HG03135 (cell line): ENCODE results near the gene ZC3H18.

Experiments used
- ATAC-seq: cut with Tn5 transposase; IDR thresholded peaks from one replicate; pipeline ENCODE4 v1.9.1; 2021; ENCODE audit warnings: mild to moderate bottlenecking, moderate library complexity; ENCODE audit not compliant: unreplicated experiment

Gene ZC3H18

DNA sequence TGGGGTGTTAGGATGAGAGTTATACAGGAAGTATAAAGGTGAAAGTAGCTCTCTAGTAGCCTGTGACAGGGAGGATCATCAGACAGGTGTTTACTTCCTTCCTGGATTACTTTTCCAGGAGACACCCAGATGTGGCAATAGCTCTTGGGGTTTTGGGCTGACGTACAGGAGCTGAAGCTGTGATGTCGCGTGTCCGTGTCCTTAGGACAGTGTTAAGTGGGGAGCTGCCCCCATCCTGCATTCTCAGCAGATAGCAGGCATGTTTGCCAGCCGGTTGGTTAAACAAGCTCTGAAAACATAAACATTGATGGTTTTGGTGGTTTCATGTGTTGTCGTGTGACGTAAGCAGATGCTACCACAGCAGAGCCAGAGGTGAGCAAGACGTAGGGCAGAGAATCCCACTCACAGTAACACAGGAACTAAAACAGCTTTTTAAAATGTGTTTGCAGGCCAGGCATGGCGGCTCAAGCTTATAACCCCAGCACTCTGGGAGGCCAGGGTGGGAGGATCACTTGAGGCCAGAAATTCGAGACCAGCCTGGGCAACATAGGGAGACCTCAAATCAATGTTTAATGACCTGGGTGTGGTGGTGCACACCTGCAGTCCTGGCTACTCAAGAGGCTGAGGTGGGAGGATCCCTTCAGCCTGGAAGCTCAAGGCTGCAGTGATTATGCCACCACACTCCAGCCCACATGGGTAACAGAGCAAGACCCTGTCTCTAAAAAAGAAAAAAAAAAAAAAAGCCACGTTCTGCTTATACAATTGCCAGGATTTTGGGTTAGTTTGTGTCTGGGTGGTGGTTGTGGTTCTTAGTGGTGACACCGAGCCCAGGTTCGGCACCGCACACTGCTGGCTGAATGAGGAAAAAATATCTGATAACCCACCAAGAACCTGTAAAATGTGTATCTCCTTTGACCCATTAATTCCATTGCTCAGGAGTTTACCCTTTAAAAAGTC lies 49.9 kb downstream of the ZC3H18 start:
- ATAC-seq, result no peak

DNA sequence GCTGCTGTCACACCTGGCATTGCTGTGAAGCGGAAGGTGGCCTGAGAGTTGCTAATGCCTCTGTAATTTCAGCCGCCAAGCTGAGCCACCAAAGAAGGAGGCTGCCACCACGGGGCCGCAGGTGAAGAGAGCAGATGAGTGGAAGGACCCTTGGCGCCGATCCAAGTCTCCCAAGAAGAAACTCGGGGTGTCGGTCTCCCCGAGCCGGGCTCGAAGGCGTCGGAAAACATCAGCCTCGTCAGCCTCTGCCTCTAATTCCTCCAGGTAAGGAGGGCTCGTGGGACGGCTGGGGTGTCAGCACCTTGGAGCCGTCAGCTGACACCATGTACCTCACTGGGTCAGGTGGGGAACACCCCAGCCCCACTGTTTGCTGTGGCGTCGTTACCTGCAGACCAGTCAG lies 51.9 kb downstream of the ZC3H18 start:
- no peak for ATAC-seq

DNA sequence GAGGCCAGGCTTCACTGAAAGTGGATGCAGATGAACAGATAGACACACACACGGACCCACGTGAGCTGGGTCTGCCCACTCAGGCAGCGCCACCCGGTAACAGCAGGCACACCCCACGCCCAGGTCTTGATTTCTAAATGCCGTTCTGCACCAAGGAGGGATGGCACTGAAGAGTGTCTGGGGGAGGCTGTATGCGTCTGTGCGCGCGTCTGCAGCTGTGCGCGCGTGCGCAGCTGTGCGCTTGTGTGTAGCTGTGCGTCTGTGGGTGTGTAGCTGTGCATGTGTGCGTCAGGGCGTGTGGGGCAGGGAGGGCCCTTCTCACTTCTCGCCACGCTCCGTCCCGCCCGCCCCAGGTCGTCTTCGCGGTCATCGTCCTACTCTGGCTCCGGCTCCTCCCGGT lies 52.7 kb downstream of the ZC3H18 start:
- ATAC-seq, result no peak

DNA sequence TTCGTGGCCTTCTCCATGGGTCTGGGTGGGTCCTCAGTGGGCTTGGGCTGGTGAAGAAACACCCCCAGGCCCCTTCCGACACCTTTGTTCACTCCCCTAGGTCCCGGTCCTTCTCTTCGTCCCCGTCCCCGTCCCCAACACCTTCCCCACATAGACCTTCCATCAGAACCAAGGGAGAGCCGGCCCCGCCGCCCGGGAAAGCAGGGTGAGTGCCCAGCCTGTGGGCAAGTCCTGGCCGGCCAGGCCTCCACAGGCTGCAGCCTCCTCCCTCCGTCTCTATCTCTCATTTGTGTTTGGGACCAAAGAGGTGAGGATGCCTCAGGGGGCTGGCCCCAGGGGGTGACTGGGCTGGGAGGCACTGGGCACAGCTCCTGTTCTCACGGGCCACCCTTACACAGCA lies 53.7 kb downstream of the ZC3H18 start:
- no peak for ATAC-seq

DNA sequence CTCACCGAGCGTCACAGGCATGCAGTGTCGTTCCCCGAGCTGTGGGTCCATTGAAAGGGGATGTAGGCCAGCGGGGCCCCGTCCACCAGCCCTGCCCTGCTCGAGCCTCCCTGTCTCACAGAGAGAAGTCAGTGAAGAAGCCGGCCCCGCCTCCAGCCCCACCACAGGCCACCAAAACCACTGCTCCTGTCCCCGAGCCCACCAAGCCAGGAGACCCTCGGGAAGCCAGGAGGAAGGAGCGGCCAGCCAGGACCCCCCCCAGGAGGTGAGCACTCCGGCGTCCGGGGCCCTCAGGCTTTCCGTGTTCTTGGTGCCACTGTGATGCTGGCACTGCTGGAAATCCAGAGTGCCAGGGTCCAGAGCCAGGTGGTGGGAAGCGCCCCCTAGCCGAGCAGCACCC lies 54.3 kb downstream of the ZC3H18 start:
- ATAC-seq, result no peak

DNA sequence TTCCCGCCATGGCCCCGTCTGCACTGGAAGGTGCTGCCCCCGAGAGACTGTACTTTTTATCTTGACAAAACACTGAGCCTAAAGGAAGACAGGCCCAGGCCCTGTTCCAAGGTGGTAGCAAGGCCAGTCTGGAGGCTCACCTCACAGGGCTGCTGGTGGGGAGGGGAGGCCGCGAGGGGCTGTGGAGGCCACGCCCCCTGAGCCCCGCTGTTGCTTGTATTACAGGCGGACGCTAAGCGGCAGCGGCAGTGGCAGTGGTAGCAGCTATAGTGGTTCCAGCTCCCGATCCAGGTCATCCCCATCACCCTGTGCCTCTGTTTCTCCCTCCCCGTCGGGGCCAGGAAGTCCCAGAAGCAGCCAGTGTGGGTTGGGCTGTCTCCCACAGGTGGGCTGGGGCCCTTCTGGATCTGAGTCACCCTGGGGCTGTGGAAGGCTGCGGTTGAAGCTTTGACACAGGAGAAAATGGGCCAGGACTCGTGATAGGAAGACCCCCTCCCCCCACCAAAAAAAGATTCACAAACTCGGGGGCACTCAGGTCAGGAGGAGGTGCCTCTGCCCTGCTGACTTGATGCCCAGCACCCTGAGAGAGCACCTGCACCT lies 54.9 kb downstream of the ZC3H18 start:
- ATAC-seq, result no peak

DNA sequence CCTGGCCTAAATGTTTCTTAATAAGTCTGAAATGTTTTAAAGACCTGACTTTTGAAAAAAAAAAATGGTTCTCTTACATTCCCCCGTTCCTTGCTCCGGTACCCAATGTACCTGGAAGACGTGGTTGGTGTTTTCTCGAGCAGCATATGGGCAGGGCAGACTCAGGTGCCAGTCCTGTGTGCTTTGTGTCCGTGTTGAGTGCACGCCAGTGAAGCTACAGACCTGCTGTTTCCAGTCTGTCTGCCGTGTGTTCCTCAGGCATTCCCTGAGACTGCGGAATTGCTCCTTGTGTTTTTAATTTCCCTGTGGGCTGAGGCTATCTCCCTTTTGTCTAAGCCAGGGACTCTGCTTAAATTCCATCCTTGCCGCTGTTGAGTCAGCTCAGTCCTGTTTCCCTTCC lies 56.4 kb downstream of the ZC3H18 start:
- no peak for ATAC-seq

DNA sequence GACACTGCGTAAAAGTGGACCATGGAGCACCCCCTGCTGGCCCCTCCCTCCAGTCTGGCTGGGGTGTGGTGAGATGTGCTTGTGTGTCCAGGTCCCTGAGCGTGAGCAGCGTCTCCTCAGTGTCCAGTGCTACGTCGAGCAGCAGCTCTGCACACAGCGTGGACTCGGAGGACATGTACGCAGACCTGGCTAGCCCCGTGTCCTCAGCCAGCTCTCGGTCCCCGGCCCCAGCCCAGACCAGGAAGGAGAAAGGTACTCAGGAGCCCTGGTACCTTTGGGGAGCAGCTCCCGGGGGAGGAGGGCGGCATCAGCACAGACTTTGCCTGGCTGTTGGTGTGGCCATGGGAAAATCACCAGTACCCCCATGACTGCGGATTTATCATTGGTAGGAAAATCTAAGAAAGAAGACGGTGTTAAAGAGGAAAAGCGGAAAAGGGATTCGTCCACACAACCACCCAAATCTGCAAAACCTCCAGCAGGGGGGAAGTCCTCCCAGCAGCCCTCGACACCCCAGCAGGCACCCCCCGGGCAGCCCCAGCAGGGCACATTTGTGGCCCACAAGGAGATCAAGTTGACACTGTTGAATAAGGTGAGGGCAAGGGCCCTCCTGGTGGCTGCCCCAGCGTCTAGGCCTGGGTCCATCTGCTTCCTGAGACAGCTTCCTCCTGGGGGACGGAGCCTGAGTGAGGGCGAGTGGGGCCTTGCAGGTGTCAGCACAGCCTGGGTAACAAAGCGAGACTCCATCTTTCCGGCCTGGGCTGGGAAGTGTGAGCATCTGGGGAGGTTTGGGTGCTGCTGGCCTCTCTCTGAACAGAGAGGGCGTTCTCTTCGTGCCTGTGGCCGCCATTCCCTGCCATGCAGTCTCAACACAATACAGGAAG lies 57.6 kb downstream of the ZC3H18 start:
- ATAC-seq, result no peak

DNA sequence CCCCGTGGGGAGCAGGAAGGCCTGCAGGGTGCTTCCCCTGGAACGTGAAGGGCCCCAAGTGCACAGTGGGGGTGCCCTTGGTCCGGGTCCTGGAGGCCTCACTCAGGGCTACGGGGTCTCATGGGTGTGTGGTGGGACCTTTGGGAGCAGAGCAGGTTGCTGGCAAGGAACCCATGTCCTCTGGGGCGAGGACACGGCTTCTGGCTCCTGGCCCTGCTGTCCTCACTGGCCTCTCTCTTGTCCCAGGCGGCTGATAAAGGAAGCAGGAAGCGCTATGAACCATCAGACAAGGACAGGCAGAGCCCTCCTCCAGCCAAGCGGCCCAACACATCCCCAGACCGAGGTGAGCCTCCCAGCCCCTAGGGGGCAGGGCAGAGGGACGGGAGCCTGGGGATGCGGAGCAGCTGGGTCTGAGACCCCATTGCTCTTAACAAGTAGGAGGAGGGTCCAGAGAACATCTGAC lies 58.3 kb downstream of the ZC3H18 start:
- ATAC-seq, result no peak

DNA sequence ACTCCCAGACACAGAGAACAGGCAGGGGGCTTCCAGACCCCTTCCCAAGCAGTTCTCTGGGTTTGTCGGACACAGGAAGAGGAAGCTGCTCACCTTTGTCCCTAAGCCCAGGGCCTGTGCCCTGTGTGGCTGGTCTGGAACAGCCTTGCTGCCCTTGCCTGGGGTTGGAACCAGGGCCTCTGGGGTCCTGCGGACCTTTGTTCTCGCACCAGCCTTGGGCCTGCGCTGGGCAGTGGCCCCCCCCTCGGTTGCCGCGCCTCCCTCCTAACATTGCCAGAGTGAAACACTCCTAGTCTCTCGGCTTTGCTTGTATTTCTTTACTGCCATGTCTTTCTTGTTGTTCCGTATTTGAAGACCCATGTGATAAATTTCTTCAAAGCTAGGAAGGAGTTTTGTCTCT lies 59.6 kb downstream of the ZC3H18 start:
- ATAC-seq, result no peak

DNA sequence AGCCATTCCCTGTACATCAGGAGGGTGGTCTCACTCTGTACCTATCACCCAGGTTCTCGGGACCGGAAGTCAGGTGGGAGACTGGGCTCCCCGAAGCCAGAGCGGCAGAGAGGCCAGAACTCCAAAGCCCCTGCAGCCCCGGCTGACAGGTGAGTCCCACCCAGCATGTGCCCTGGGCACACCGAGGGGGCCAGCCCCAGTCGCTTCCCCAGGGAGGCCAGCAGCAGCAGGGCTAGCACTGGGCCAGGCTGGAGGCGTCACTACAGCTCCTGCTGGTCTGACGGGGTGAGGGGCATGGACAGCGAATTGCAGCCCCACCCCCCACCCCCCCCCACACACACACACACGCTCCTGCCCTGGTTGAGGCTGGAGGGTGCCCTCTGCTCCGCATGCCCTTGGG lies 60.2 kb downstream of the ZC3H18 start:
- ATAC-seq, result no peak

DNA sequence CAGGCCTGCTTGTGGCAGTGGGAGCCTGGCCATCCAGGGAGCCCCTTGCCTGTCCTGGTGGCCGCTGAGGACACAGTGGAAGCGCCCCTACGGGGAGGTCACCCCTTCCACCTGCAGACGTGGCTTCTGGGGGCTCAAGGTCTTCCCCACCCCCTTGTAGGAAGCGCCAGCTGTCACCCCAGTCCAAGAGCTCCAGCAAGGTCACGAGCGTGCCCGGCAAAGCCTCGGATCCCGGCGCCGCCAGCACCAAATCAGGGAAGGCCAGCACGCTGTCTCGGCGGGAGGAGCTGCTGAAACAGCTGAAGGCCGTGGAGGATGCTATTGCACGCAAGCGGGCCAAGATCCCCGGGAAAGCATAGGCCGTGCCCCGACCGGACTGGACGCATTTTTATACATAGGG lies 60.7 kb downstream of the ZC3H18 start:
- no peak for ATAC-seq

DNA sequence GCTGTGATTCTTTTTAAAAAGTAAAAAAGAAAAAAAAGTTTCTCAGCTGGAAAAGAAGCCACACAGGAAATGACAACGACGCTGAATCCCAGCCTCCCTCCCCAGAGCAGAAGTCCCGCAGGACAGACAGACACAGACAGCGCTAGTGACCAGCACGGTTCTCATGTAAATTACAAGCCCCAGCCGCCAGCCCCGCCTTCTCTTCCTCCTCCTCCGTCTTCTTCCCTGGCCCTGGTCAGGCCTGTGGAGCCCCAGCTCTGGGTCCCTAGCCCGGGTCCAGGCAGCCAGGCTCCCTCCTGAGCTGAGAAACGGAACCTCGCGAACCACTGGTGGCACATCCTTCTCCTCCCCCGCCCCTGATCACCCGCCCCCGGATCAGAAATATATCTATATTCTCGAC lies 61.2 kb downstream of the ZC3H18 start:
- ATAC-seq, result no peak

DNA sequence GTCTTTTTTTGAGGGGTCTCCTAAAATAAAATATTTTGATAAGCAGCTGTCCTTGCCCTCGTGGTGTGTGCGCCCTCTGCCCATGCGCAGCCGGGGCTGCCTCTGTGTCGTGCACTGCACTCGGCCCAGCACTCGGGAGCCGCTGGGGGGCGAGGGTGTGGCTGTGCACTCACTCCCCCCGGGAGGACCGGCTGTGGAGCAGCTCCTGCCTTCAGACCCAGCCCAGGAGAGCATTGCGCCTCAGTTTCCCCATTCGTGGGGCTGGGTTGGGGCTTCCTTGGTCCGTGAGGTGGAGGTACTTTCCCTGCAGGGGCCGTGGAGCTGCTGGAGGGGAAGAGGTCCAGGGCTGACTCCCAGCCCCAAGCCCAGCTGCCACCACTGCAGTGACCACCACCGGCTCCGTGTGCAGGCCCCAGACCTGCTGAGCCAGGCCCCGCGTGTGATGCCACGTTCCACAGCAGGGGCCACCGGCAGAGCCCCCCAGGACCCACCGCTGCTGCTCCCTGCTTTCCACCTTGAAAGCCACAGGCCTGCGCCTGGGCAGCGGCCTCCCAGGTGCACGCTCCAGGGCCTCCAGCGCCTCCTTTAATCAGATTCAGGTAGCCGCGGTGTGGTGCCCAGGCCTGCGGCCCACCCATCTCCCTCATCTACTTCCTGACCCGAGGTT lies 61.9 kb downstream of the ZC3H18 start:
- ATAC-seq, result no peak

DNA sequence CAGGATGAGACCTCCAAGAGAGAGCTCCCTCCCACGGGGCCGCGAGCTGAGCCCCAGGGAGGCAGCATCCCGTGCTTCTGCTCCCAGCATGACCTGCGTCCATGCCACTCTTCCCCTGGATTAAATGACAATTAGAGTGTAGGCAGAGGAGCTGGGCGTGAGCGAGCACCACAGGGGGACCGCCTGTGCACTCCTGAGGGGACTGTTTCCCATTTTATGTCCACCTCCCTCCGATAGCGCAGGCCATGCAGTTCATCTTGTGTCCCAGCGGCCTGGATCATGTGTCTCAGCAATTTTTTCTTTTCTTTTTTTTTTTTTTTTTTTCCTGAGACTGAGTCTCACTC lies 62.4 kb downstream of the ZC3H18 start:
- no peak for ATAC-seq

DNA sequence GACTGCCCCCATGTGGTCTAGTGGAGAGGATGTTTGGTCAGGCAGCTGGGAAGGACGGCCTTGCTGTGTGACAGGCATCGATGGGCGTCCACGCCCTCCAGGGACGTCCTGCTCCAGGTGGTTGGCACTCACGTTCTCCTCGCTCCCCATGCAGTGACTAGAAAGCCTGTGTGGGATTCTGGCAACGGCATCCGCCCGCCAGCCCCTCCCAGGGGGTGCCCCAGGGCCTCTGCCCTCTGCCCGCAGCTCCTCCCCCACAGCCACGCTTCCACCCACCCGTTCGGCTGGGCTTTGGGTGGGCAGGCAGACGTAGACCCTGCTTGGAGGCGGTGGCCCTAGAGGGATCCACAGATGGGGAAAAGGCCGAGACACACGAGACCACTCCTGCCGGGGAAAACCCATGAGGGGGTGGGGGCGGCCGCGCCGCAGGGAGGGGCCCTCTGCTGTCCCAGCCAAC lies 63.5 kb downstream of the ZC3H18 start:
- peak; percentile 35 for ATAC-seq

DNA sequence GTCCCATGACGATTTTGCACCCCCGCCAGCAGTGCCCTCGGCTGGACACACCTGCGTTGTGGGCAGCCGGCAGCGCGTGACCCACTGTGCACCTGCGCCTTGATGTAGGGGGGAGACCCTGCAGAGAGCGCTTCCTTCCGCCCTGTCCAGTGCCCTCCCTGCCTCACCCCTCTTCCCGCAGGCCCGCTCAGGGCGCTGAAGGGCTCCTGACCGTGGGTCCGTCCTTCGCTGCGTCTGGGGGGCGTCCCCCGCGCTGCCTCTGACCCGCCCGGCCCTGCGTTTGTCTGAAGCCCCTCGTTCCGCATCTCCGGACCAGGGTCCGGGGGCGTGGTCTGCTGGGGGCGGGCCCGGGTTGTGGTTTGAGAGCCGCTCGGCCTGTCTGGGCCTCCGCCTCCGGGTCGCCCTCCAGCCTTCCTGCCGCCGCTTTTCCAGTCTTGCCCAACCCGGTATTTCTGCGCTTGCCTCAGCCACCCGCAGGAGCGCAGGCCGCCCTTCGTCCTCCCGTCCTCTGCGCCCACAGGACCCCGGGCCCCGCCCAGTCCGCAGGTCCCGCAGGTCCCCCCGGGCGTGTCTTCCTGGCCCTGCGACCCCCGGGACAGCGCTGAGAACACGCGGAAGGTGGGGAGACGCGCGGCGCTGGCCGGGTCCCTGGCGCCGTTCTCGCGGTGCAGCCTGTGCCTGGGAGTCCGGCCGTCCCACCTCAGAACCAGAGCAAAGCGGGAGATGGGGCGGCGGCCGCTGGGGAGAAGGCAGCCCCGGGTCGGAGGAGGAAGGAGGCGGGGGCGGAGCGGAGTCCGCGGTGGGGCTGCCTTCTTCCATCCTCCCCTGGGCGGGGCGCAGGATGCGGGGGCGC lies 64.2 kb downstream of the ZC3H18 start:
- ATAC-seq, result peak; percentile 44

DNA sequence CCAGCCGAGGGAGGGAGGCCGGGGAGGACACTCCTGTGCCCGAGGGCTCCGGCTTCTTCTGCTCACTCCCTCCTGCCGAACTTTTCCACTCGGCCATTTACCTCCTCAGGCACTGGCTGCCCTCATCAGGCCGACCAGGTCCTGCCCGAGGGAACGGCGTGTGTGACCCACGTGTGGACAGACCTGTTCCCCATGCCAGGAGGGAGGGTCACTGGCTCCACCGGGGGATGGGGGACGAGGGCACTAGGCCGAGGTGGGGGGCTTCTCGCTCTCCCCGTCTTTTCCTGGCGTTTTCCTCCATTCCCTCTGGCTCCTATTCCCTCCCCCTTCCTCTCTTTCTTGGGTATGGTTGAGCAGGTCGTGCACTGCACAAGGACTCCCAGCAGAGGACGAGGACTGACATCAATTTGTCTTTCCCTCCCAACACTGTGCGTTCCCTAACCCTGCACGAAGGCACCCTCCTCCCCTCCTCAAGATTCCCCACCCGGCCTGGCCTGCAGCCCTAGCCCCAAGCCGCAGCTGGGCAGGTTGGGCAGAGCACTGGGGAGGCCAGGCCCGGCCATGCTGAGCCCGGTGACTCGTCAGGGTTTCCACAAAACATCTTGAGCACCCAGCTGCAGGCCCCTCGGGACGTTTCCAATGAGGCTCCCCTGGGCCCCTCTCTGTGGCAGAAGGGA lies 64.9 kb downstream of the ZC3H18 start:
- ATAC-seq, result no peak

DNA sequence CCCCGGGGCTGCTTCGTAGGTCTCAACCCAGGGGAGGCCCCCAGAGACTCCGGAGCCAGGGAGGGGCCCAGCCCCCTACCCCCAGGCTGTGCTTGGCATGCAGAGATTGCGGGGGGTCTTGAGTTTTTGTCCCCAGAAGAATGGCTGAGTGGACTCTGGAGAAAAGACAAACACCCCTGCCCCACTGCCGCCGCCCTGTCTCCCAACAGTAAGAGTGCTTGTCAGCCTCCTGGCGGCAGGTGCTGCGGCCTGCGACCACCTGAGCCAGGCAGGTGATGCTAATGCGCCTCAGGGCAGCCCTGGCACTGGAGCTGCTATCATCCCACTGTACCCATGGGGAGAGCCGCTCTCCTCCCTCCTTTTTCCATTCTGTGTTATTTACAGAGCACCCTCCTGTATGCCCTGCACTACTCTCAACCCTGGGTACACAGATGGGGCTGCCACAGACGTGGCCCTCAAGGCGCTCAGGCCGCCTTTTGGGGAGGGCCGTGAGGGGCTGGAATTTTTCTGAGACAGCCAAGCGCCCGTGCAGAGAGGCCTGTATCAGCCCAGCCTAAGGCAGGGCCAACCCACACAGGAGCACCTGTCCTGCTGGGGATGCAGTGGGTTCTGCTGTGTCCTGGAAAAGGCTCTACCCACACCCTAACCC lies 65.6 kb downstream of the ZC3H18 start:
- ATAC-seq, result no peak
